Neural cell (in vitro differentiated cells): Measurements from ENCODE around the gene NCBP2L. TPM values are rescaled to one million over a fixed set of nuclear protein-coding genes. Genes with fewer than 3 reads are reported as not detected.

Experiments used
- H2AFZ ChIP-seq: fragments of 200-600, 300-800 bp; sonication (generic), shearing (Covaris generic); 2 replicates; pipeline ENCODE4 v1.6.0; 2014; ENCODE audit warnings: low read depth, mild to moderate bottlenecking, antibody characterized with exemption, low read length, moderate library complexity
- H3F3A ChIP-seq: fragments of 200-600 bp; shearing (Covaris generic); 2 replicates; pipeline ENCODE4 v1.6.1; 2016; ENCODE audit warnings: mild to moderate bottlenecking, moderate library complexity, mixed read lengths, antibody characterized with exemption, low read length; ENCODE audit not compliant: insufficient read depth, poor library complexity, severe bottlenecking
- H3K27ac ChIP-seq: fragments of 200-600, 300-800 bp; sonication (generic), shearing (Covaris generic); 2 replicates; pipeline ENCODE4 v1.5.1; 2014; ENCODE audit warnings: mild to moderate bottlenecking, low read length, moderate library complexity
- H3K27me3 ChIP-seq: fragments of 300-800, 200-600 bp; sonication (generic), shearing (Covaris generic); 2 replicates; pipeline ENCODE4 v1.6.0; 2014; ENCODE audit warnings: mild to moderate bottlenecking, low read depth, low read length, moderate library complexity; ENCODE audit not compliant: insufficient read depth
- H3K36me3 ChIP-seq: fragments of 300-800, 200-600 bp; sonication (generic), shearing (Covaris generic); 2 replicates; pipeline ENCODE4 v1.5.1; 2014; ENCODE audit warnings: mild to moderate bottlenecking, antibody characterized with exemption, low read length, moderate library complexity; ENCODE audit not compliant: insufficient read depth
- H3K4me2 ChIP-seq: fragments of 300-800, 200-600 bp; sonication (generic), shearing (Covaris generic); 2 replicates; pipeline ENCODE4 v1.6.0; 2014; ENCODE audit warnings: mild to moderate bottlenecking, low read length
- H3K4me3 ChIP-seq: fragments of 300-800, 200-600 bp; sonication (generic), shearing (Covaris generic); 2 replicates; pipeline ENCODE4 v1.5.1; 2014; ENCODE audit warnings: mild to moderate bottlenecking, low read length, moderate library complexity
- H3K79me2 ChIP-seq: fragments of 200-600 bp; shearing (Covaris generic); replicated peaks from 2 replicates; pipeline ENCODE4 v1.6.0; 2014; ENCODE audit warnings: mild to moderate bottlenecking, low read length, moderate library complexity; ENCODE audit not compliant: insufficient read depth
- H3K9ac ChIP-seq: fragments of 300-800, 200-600 bp; sonication (generic), shearing (Covaris generic); 2 replicates; pipeline ENCODE4 v1.6.1; 2016; ENCODE audit warnings: mild to moderate bottlenecking, low read length, mixed read lengths
- H3K9me2 ChIP-seq: fragments of 200-600 bp; shearing (Covaris generic); 2 replicates; pipeline ENCODE4 v1.6.1; 2016; ENCODE audit warnings: mild to moderate bottlenecking, low read length, mixed read lengths; ENCODE audit not compliant: insufficient read depth
- H3K9me3 ChIP-seq: fragments of 200-600, 300-800 bp; sonication (generic), shearing (Covaris generic); 2 replicates; pipeline ENCODE4 v1.6.1; 2016; ENCODE audit warnings: mild to moderate bottlenecking, mixed run types, low read length, moderate library complexity, mixed read lengths
- H4K20me1 ChIP-seq: fragments of 200-600 bp; shearing (Covaris generic); 2 replicates; pipeline ENCODE4 v1.6.1; 2016; ENCODE audit warnings: mild to moderate bottlenecking, mixed run types; ENCODE audit not compliant: insufficient read depth
- EP300 ChIP-seq: fragments of 450-650 bp; conservative IDR thresholded peaks from 2 replicates; pipeline ENCODE4 v1.6.1; 2014; ENCODE audit warnings: antibody characterized with exemption, mild to moderate bottlenecking, moderate library complexity; ENCODE audit not compliant: poor library complexity, severe bottlenecking
- EZH2 ChIP-seq: fragments of 200-600, 300-800 bp; shearing (Covaris generic), sonication (generic); IDR thresholded peaks from 2 replicates; pipeline ENCODE4 v1.6.1; 2014; ENCODE audit warnings: antibody characterized with exemption, low read length, borderline replicate concordance, mild to moderate bottlenecking; ENCODE audit not compliant: insufficient read depth, poor library complexity, severe bottlenecking
- MXI1 ChIP-seq: fragments of 450-650 bp; conservative IDR thresholded peaks from 2 replicates; pipeline ENCODE4 v1.6.1; 2014; ENCODE audit warnings: antibody characterized with exemption, mild to moderate bottlenecking; ENCODE audit not compliant: poor library complexity, severe bottlenecking
- POLR2AphosphoS5 ChIP-seq: IDR thresholded peaks from 2 replicates; pipeline ENCODE4 v1.6.1; 2012
- RAD21 ChIP-seq: fragments of 450-650 bp; conservative IDR thresholded peaks from 2 replicates; pipeline ENCODE4 v1.6.1; 2014; ENCODE audit warnings: antibody characterized with exemption, mild to moderate bottlenecking, moderate library complexity
- REST ChIP-seq: IDR thresholded peaks from 2 replicates; pipeline ENCODE4 v1.6.1; 2012; ENCODE audit warnings: borderline replicate concordance
- SMC3 ChIP-seq: fragments of 450-650 bp; conservative IDR thresholded peaks from 2 replicates; pipeline ENCODE4 v1.6.1; 2014; ENCODE audit warnings: antibody characterized with exemption, mild to moderate bottlenecking, moderate library complexity; ENCODE audit not compliant: poor library complexity
- TAF1 ChIP-seq: IDR thresholded peaks from 2 replicates; pipeline ENCODE4 v1.6.1; 2012; ENCODE audit warnings: low read depth
- polyA plus RNA-seq: library from polyadenylated mRNA; depleted of rRNA; stranded (reverse); fragments of >200 nt; gene quantifications from 2 replicates; pipeline ENCODE4 v1.2.3, GENCODE V29; 2014
- TF ChIP-seq, protein P1 (sequence below): fragments of 450-650 bp; IDR thresholded peaks from 2 replicates; pipeline ENCODE4 v1.5.1; 2014; ENCODE audit warnings: antibody characterized with exemption, mild to moderate bottlenecking, moderate library complexity; ENCODE audit not compliant: poor library complexity, severe bottlenecking

The NCBP2L gene
- polyA plus RNA-seq, 1 donor from 2014 or later, result not detected

DNA sequence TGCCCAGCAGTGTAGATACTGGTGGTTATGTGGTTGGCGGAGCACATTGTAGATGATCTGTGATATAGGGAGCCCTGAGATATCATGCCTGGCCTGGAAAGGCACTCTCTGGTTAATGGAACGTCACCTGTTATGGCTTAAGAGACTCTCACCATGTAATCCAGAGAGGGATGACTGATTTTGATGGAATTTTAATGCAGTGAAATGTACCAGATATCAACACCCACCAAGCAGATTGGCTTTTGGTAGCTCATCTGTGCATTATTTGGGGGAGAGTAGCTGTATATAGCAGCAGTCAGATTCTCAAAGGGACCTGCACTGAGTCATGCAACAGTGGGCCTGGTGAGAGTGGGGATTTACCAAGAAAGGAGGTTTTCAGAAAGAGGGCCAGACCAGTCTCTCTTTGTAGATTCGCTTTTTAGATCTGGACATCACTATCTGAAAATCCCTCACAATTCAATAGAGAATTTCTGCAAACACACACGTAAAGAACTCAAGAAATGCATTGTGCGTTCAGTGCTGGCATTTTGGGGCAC, 19.2 kb upstream of the NCBP2L start:
- Histone ChIP-seq H3F3A (no peaks in the 10 kb centered on the region), H3K36me3 (no peaks in the 10 kb centered on the region), H3K9me2 (no peaks in the 10 kb centered on the region), H4K20me1 (no peaks in the 10 kb centered on the region), H3K4me3 (no peak overlapping the region), H3K9me3 (no peaks in the 10 kb centered on the region), H3K9ac (no peak overlapping the region), H3K79me2 (no peaks in the 10 kb centered on the region), H3K4me2 (no peak overlapping the region), H2AFZ (no peak overlapping the region), H3K27ac (no peak overlapping the region), H3K27me3 (no peaks in the 10 kb centered on the region)
- TF ChIP-seq EP300 (no peak), MXI1 (no peak)

DNA sequence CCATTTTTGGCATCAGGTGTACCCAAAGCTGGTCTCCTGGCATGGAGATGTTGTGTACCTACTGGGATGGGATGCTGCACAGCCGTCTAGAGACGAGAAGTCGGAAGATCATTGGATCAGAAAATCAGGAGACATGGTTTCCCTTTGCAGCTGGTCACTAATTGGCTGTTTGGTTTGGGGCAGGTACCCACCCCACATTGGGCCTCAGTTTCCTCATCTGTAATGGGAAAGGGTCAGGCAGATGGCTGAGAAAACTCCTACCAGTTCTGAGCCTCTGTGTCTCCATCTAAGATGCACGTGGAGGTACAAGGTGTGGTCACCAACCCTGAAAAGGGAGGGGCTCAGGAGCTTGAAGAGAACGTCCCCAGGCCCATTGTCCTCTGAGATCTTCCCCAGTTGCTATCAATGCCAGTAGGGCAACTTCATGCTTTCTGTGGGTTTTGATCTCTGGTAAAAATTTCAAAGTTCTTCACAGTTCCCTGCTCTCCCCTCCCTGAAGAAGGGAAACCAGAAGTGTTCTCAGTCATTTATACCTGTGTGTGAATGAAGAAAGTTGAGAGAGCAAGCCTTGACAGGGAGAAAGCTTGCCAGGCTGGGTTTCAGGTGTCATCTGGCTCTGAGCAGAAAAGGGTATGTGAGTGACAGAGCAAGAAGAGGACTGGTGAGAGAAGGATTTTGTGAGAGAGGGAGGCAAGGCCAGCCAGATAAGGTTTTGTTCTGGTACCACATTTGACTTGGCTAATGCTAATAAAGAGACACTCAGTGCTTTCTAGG, 17.0 kb upstream of the NCBP2L start:
- H3K9ac ChIP-seq, result no peak overlapping the region
- H2AFZ ChIP-seq, result no peak overlapping the region
- TF ChIP-seq POLR2AphosphoS5, result no peak
- H4K20me1 ChIP-seq, result no peaks in the 10 kb centered on the region
- no peak overlapping the region for H3K4me2 ChIP-seq
- H3F3A ChIP-seq, result no peaks in the 10 kb centered on the region
- H3K27me3 ChIP-seq, result no peaks in the 10 kb centered on the region
- no peak overlapping the region for H3K4me3 ChIP-seq
- H3K27ac ChIP-seq, result no peak overlapping the region
- H3K36me3 ChIP-seq, result no peaks in the 10 kb centered on the region
- H3K9me3 ChIP-seq, result no peaks in the 10 kb centered on the region
- no peaks in the 10 kb centered on the region for H3K79me2 ChIP-seq
- H3K9me2 ChIP-seq, result no peaks in the 10 kb centered on the region

- H3K9me2 ChIP-seq, result no peaks in the 10 kb centered on the region
- no peak overlapping the region for H3K27ac ChIP-seq
- H3K79me2 ChIP-seq, result no peaks in the 10 kb centered on the region
- H3K36me3 ChIP-seq, result no peaks in the 10 kb centered on the region
- H3K9me3 ChIP-seq, result no peaks in the 10 kb centered on the region
- no peak overlapping the region for H3K9ac ChIP-seq
- no peak for TF ChIP-seq EP300
- no peak for TF ChIP-seq REST
- TF ChIP-seq POLR2AphosphoS5, result no peak
- no peak for TF ChIP-seq SMC3
- TF ChIP-seq TAF1, result no peak
- TF ChIP-seq, protein P1, sequence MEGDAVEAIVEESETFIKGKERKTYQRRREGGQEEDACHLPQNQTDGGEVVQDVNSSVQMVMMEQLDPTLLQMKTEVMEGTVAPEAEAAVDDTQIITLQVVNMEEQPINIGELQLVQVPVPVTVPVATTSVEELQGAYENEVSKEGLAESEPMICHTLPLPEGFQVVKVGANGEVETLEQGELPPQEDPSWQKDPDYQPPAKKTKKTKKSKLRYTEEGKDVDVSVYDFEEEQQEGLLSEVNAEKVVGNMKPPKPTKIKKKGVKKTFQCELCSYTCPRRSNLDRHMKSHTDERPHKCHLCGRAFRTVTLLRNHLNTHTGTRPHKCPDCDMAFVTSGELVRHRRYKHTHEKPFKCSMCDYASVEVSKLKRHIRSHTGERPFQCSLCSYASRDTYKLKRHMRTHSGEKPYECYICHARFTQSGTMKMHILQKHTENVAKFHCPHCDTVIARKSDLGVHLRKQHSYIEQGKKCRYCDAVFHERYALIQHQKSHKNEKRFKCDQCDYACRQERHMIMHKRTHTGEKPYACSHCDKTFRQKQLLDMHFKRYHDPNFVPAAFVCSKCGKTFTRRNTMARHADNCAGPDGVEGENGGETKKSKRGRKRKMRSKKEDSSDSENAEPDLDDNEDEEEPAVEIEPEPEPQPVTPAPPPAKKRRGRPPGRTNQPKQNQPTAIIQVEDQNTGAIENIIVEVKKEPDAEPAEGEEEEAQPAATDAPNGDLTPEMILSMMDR, result no peak
- TF ChIP-seq RAD21, result no peak
- no peak for TF ChIP-seq EZH2
- no peak for TF ChIP-seq MXI1
- no peaks in the 10 kb centered on the region for H3K27me3 ChIP-seq
- no peaks in the 10 kb centered on the region for H4K20me1 ChIP-seq
- no peak overlapping the region for H3K4me3 ChIP-seq
- no peaks in the 10 kb centered on the region for H3F3A ChIP-seq
- no peak overlapping the region for H2AFZ ChIP-seq
- no peak overlapping the region for H3K4me2 ChIP-seq
These were observed 13.9 kb upstream of the NCBP2L start for GRCh38 chrX:107763647-107764046.
